Common myeloid progenitor, CD34-positive (primary cell): ENCODE data around the gene STMND1.

Experiments
- CTCF ChIA-PET: fragments of 350-600 bp; sonication (Branson Sonifier 250); formaldehyde crosslinking; loops from one replicate; lab custom pipeline; 2021; ENCODE audit warnings: antibody characterized with exemption; lab: Charles Lee
- POLR2A ChIA-PET: fragments of 350-600 bp; sonication (Branson Sonifier 250); formaldehyde crosslinking; loops from one replicate; lab custom pipeline; 2021; ENCODE audit warnings: antibody characterized with exemption; lab: Charles Lee
- DNase-seq, 3 donors: peaks; one replicate each; pipeline versions ENCODE4 v3.0.0 to v3.0.0-alpha.2; 2013
- H3K27ac ChIP-seq, 2 experiments: 1 replicate in 1 of 2; 2 replicates in 1 of 2; pipeline ENCODE4 v1.7.0; 2013; ENCODE audit warnings: inconsistent platforms in 2 of 2, low read length in 2 of 2, mild to moderate bottlenecking in 2 of 2, low read depth in 1 of 2, moderate library complexity in 1 of 2; ENCODE audit not compliant: severe bottlenecking in 2 of 2, insufficient read depth in 1 of 2, poor library complexity in 1 of 2
- H3K27me3 ChIP-seq, 5 experiments: replicated peaks in 2 of 5; 1 replicate in 3 of 5; 2 replicates in 2 of 5; pipeline versions ENCODE4 v1.6.1 to v1.7.0; 2013; ENCODE audit warnings: low read length in 4 of 5, mild to moderate bottlenecking in 2 of 5, moderate library complexity in 2 of 5, inconsistent platforms in 1 of 5; ENCODE audit not compliant: insufficient read depth in 5 of 5, control insufficient read depth in 4 of 5
- H3K36me3 ChIP-seq, 4 experiments: 1 replicate in 2 of 4; 2 replicates in 2 of 4; pipeline versions ENCODE4 v1.6.1 to v1.7.0; 2013; ENCODE audit warnings: low read length in 3 of 4, control low read depth in 1 of 4, mild to moderate bottlenecking in 1 of 4; ENCODE audit not compliant: control insufficient read depth in 4 of 4, insufficient read depth in 4 of 4
- H3K4me1 ChIP-seq, 4 experiments: 1 replicate in 3 of 4; 2 replicates in 1 of 4; pipeline versions ENCODE4 v1.6.1 to v1.7.1; 2013; ENCODE audit warnings: low read length in 3 of 4, mild to moderate bottlenecking in 3 of 4, control low read depth in 1 of 4, inconsistent platforms in 1 of 4, moderate library complexity in 1 of 4; ENCODE audit not compliant: control insufficient read depth in 4 of 4, insufficient read depth in 4 of 4; ENCODE audit errors: control extremely low read depth in 1 of 4
- H3K4me3 ChIP-seq, 7 experiments: 1 replicate in 4 of 7; 2 replicates in 3 of 7; pipeline versions ENCODE4 v1.5.1 to v1.7.0; 2013; ENCODE audit warnings: mild to moderate bottlenecking in 7 of 7, low read length in 6 of 7, moderate library complexity in 6 of 7, inconsistent platforms in 2 of 7, low read depth in 2 of 7, control low read depth in 1 of 7; ENCODE audit not compliant: insufficient read depth in 4 of 7, control insufficient read depth in 1 of 7; ENCODE audit errors: extremely low read depth in 1 of 7
- H3K9me3 ChIP-seq, 5 experiments: 1 replicate in 4 of 5; 2 replicates in 1 of 5; pipeline versions ENCODE4 v1.6.1 to v1.7.1; 2013; ENCODE audit warnings: low read length in 4 of 5, mild to moderate bottlenecking in 2 of 5, inconsistent platforms in 1 of 5, low read depth in 1 of 5, moderate library complexity in 1 of 5; ENCODE audit not compliant: control insufficient read depth in 4 of 5, insufficient read depth in 2 of 5; ENCODE audit errors: control extremely low read depth in 1 of 5
- WGBS: methylation state at CpG from one replicate; pipeline ENCODE4 v1.1.5; 2013; ENCODE audit not compliant: insufficient coverage; 5-methylcytosine and 5-hydroxymethylcytosine counted together

STMND1 gene

DNA sequence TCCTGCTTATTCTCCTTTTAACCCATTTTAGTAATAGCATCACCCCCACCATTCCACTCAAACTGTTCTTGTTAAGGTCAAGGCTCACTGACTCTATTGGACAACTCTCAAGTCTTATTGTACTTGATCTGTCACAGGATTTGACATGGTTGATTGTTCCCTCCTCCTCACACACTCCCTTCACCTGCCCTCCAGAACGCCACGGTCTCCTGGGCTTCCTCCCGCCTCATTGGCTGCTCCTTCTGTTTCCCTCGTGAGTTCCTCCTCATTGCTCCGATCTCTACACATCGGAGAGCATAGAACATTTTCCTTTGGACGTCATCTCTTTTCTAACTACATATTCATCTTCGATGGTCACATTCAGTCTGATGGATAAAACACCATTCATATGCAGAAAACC is 55.1 kb downstream of the STMND1 start:
- Histone ChIP-seq H3K9me3 (peaks cover 0 to 2% (median 2%) of the 10 kb centered on the region in 5 experiments), H3K36me3 (no peaks in the 10 kb centered on the region), H3K4me1 (no peaks in the 10 kb centered on the region), H3K27ac (no peak overlapping the region), H3K27me3 (peaks cover 0 to 2% (median 0%) of the 10 kb centered on the region in 5 experiments), H3K4me3 (no peak overlapping the region)
- POLR2A ChIA-PET = no interaction called here
- no peak for DNase-seq
- CTCF ChIA-PET = interaction anchor here (0.9 to 4.0 kb wide), 12 partner anchors 10 to 1352 kb away, joined by 3 to 30 read pairs (median 4); no protein-coding TSS in a partner anchor
- WGBS = 93% methylated on average over 5 of the region's 8 CpGs

DNA sequence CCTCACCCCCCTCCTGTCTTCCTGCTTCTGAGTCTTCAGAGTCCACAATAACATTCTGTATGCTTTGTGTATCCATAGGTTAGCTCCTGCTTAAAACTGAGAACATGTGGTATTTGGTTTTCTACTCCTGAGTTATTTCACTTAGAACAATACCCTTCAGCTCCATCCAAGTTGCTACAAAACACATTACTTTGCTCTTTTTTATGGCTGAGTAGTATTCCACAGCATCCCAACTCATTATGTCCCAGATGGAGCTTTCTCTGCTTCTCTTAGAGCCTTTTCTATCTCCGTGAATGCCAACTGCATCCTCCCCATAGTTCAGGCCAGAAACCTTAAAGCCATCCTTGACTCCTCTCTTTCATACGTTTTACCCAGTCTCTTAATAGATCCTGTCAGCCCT is 55.8 kb downstream of the STMND1 start:
- peaks cover 0 to 2% (median 0%) of the 10 kb centered on the region in 5 experiments for H3K27me3 ChIP-seq
- DNase-seq = no peak
- no peaks in the 10 kb centered on the region for H3K4me1 ChIP-seq
- WGBS = 71% methylated on average over 2 of the region's 2 CpGs
- no peak overlapping the region for H3K4me3 ChIP-seq
- no peaks in the 10 kb centered on the region for H3K36me3 ChIP-seq
- no peak overlapping the region for H3K27ac ChIP-seq
- ChIA-PET CTCF (interaction anchor here (1.3 to 4.0 kb wide), 4 partner anchors 11 to 427 kb away, joined by 3 to 30 read pairs (median 4); no protein-coding TSS in a partner anchor), POLR2A (no interaction called here)
- H3K9me3 ChIP-seq = peaks cover 0 to 2% (median under 1%) of the 10 kb centered on the region in 5 experiments

DNA sequence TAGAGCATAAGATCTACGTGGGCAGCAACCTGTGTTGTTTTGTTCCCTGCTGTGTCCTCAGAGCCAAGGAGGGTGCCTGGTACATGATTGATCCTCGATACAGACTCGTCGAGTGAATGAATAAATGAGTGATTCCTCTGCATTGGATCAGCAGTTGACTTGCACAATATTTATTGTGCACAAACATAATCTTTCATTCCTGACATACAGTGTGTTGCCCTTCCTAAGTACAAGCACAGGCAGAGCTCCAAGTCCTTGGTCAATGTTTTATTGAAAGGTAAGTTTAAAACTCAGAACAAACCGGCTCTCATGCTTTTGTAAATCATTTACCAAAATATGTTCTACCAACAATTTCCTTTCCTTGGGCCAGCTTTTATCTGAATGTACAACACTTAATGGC is 57.4 kb downstream of the STMND1 start:
- ChIA-PET POLR2A (no interaction called here), CTCF (interaction anchor here (0.6 to 4.0 kb wide), 3 partner anchors 8 to 438 kb away, joined by 3 to 30 read pairs (median 3); no protein-coding TSS in a partner anchor)
- H3K4me3 ChIP-seq = no peak overlapping the region
- H3K36me3 ChIP-seq = no peaks in the 10 kb centered on the region
- WGBS = 67% methylated on average over 2 of the region's 5 CpGs
- DNase-seq = no peak
- H3K27me3 ChIP-seq = peaks cover 0 to 2% (median 0%) of the 10 kb centered on the region in 5 experiments
- H3K4me1 ChIP-seq = no peaks in the 10 kb centered on the region
- no peak overlapping the region for H3K27ac ChIP-seq
- peaks cover 0 to 3% (median 0%) of the 10 kb centered on the region in 5 experiments for H3K9me3 ChIP-seq

DNA sequence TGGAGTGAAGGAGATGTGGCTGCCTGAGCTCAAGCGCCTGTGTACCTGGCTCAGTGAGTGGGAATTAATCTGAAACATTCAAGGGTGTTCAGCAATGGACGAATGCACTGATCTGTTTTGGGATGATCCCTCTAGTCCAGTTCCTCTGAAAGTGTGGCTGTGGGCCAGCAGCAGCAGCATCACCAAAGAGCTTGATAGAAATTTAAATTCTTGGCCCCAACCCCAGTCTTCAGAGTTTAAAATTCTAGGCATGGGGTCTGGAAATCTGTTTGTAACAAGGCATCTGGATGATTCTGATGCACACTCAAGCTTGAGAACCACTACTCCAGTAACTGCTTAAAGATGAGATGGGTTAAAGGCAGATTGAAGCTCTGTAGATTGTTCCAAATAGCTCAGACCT is 59.2 kb downstream of the STMND1 start:
- no peak for DNase-seq
- peaks cover 0 to 3% (median 0%) of the 10 kb centered on the region in 5 experiments for H3K9me3 ChIP-seq
- no peak overlapping the region for H3K4me3 ChIP-seq
- no peak overlapping the region for H3K27ac ChIP-seq
- H3K4me1 ChIP-seq = no peaks in the 10 kb centered on the region
- H3K27me3 ChIP-seq = peaks cover 0 to 2% (median 0%) of the 10 kb centered on the region in 5 experiments
- H3K36me3 ChIP-seq = no peaks in the 10 kb centered on the region
- CTCF ChIA-PET = interaction anchor here (1.0 kb wide), 2 partner anchors 8 to 654 kb away, joined by 3 read pairs; no protein-coding TSS in a partner anchor
- POLR2A ChIA-PET = no interaction called here
- 100% methylated on average over 2 of the region's 2 CpGs for WGBS

DNA sequence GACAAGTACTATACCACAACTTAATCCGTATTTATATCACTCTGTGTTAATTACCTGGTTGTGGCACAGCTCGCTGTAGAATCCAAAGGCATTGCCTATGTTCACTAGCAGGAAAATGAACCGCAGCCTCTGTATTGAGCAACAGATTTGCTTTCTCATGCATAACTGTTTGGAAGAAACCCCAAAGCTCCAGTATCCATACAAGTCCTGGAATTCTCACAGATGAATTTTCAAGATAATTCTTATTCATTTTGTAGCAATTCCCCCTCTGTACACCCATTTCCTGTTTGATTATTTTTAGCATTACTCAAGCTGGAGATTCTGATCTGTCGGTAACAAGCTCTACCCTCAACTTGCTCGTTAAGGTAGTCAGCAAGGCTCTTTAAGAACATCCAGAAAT is 63.5 kb downstream of the STMND1 start:
- Histone ChIP-seq H3K4me1 (no peaks in the 10 kb centered on the region), H3K4me3 (no peak overlapping the region), H3K9me3 (peaks cover 0 to 3% (median 0%) of the 10 kb centered on the region in 5 experiments), H3K27me3 (peaks cover 0 to 2% (median 0%) of the 10 kb centered on the region in 5 experiments), H3K36me3 (no peaks in the 10 kb centered on the region), H3K27ac (no peak overlapping the region)
- ChIA-PET CTCF (no interaction called here), POLR2A (no interaction called here)
- WGBS = 93% methylated on average over 3 of the region's 5 CpGs
- no peak for DNase-seq

DNA sequence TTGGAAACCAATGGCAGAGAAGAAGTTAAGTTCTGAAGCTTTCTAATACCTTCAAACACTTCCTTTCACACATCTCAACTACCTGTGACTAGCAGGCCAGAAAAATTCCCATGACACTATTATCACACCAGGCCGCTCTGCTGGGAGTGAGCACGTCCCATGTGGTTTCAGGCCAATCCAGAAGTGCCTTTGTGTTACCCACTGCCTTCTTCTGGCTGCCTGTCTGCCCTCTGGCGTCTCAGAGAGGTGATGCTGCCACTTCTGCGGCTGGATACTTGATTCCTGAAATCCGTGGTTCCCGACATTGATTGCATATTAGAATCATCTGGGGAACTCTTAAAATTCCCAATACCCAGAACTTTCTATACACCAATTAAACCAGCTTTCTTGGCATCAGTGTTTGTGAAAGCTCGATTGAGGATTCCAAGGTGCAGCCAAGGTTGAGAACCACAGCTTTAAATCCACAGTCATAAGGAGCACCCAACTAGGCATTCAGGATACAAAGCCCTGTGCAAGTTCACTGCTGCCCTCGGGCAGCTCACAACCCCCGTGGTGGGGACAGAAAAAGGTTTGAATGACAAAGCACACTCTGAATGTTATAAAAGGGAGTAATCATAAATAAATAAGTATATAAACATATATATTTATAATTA is 65.6 kb downstream of the STMND1 start:
- H3K27me3 ChIP-seq = no peaks in the 10 kb centered on the region
- H3K4me1 ChIP-seq = no peaks in the 10 kb centered on the region
- 44% methylated on average over 4 of the region's 9 CpGs for WGBS
- no peaks in the 10 kb centered on the region for H3K36me3 ChIP-seq
- no peak overlapping the region for H3K4me3 ChIP-seq
- POLR2A ChIA-PET = no interaction called here
- H3K27ac ChIP-seq = no peak overlapping the region
- peaks cover 0 to 3% (median 0%) of the 10 kb centered on the region in 5 experiments for H3K9me3 ChIP-seq
- CTCF ChIA-PET = interaction anchor here (0.7 to 1.4 kb wide), 2 partner anchors 9 to 14 kb away, joined by 3 read pairs; no protein-coding TSS in a partner anchor
- no peak for DNase-seq

DNA sequence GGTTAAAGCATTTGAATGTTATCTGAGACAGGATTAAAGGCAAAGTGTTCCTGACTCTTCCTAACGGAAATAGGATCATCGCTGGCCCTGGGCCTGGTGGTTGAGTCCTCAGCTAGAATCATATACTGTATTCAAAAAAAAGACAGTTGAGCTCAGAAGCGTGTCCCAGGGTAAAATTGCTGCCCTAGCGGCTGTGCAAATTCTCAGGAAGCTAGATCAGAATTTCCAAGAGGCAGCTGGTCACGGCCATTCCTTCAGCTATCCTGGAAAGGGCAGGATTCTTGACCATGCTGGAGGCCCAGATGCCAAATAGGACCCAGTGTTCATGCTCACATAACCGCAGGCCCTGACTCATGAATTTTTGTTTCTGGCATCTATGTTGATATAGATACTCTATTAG is 67.4 kb downstream of the STMND1 start:
- DNase-seq = no peak
- POLR2A ChIA-PET = no interaction called here
- no peak overlapping the region for H3K27ac ChIP-seq
- H3K36me3 ChIP-seq = no peaks in the 10 kb centered on the region
- H3K4me1 ChIP-seq = no peaks in the 10 kb centered on the region
- no peak overlapping the region for H3K4me3 ChIP-seq
- CTCF ChIA-PET = interaction anchor here (2.1 kb wide), 1 partner anchor 13 kb away, joined by 6 read pairs; no protein-coding TSS in a partner anchor
- 98% methylated on average over 5 of the region's 6 CpGs for WGBS
- no peaks in the 10 kb centered on the region for H3K27me3 ChIP-seq
- no peaks in the 10 kb centered on the region for H3K9me3 ChIP-seq
